Upper lobe of left lung (tissue), 4 donors: ENCODE data around the gene OR8D1.

Experiments used
- POLR2A ChIP-seq, 4 donors: fragments of 450-650 bp; IDR thresholded peaks; one replicate each; pipeline ENCODE4 v1.5.1; 2016 to 2017; ENCODE audit warnings: antibody characterized with exemption in 4 of 4, mild to moderate bottlenecking in 2 of 4
- TF ChIP-seq, protein P1 (sequence below), 6 experiments: fragments of 450-650 bp in 4 of 6; fragments of 200-600 bp in 2 of 6; sonication (generic) in 2 of 6; IDR thresholded peaks; one replicate each; pipeline ENCODE4 v1.5.1; 2016 to 2019; ENCODE audit warnings: antibody characterized with exemption in 6 of 6

DNA sequence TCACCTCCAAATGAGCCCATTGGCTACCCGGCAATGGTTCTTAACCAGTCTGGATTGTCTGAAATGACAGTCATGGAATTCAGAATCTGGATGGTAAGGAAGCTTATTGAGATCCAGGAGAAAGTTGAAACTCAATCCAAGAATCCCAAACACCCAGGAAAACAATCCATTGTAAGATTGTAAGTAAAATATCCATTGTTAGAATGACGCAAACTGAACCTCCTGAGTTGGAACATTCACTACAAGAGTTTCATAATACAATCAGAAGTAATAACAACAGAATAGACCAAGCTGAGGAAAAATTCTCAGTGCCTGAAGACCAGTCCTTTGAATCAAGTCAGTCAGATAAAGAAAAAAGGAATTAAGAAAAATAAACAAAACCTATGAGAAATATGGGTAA lies 35.5 kb downstream of the OR8D1 start:
- TF ChIP-seq, protein P1, sequence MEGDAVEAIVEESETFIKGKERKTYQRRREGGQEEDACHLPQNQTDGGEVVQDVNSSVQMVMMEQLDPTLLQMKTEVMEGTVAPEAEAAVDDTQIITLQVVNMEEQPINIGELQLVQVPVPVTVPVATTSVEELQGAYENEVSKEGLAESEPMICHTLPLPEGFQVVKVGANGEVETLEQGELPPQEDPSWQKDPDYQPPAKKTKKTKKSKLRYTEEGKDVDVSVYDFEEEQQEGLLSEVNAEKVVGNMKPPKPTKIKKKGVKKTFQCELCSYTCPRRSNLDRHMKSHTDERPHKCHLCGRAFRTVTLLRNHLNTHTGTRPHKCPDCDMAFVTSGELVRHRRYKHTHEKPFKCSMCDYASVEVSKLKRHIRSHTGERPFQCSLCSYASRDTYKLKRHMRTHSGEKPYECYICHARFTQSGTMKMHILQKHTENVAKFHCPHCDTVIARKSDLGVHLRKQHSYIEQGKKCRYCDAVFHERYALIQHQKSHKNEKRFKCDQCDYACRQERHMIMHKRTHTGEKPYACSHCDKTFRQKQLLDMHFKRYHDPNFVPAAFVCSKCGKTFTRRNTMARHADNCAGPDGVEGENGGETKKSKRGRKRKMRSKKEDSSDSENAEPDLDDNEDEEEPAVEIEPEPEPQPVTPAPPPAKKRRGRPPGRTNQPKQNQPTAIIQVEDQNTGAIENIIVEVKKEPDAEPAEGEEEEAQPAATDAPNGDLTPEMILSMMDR (IDR thresholded peaks at IDR 0.05): no peak
- no peak for TF ChIP-seq POLR2A (IDR thresholded peaks at IDR 0.05)
